Measurements from ENCODE around the gene PPP2R2B.

DNA sequence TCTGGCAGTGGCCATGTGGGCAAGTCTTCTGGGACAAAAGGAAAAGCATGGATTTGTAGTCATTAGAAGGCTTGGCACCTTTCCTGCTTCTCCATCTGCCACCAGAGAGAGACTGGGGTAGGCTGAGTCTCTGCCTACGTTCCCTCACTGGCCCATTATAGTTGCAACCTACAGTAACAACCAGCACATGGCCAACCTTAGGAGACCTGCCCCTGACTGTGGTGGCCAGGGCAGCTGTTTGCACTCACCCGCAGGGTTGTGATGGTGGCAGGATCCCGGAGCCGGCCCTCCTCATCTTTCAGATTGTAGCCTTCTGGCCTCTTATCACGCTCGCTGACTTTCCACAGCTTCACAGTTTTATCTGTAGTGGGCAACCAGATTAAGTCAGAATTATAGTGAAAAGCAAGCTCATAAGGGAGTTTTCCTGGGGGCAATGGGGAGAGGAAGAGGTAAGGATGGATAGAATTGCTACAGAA, 187.6 kb downstream of the PPP2R2B start:
- TF ChIP-seq, protein P1, sequence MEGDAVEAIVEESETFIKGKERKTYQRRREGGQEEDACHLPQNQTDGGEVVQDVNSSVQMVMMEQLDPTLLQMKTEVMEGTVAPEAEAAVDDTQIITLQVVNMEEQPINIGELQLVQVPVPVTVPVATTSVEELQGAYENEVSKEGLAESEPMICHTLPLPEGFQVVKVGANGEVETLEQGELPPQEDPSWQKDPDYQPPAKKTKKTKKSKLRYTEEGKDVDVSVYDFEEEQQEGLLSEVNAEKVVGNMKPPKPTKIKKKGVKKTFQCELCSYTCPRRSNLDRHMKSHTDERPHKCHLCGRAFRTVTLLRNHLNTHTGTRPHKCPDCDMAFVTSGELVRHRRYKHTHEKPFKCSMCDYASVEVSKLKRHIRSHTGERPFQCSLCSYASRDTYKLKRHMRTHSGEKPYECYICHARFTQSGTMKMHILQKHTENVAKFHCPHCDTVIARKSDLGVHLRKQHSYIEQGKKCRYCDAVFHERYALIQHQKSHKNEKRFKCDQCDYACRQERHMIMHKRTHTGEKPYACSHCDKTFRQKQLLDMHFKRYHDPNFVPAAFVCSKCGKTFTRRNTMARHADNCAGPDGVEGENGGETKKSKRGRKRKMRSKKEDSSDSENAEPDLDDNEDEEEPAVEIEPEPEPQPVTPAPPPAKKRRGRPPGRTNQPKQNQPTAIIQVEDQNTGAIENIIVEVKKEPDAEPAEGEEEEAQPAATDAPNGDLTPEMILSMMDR (IDR thresholded peaks at IDR 0.05) = no peak
- TF ChIP-seq POLR2A (IDR thresholded peaks at IDR 0.05) = no peak
